GM21381 (cell line): ENCODE data around the gene RAD51B.
"Not testable (repeated sequence)": the region's sequence is repeated elsewhere in the genome, so short reads cannot be mapped to it uniquely, and the experiment has no call there.

Source experiments
- ATAC-seq: cut with Tn5 transposase; IDR thresholded peaks from one replicate; pipeline ENCODE4 v1.9.1; 2021; ENCODE audit warnings: mild to moderate bottlenecking, moderate library complexity; ENCODE audit not compliant: unreplicated experiment

RAD51B gene

GRCh38 chr14:68109132-68109900 is 289.7 kb downstream of the RAD51B start:
- ATAC-seq, result no peak

DNA sequence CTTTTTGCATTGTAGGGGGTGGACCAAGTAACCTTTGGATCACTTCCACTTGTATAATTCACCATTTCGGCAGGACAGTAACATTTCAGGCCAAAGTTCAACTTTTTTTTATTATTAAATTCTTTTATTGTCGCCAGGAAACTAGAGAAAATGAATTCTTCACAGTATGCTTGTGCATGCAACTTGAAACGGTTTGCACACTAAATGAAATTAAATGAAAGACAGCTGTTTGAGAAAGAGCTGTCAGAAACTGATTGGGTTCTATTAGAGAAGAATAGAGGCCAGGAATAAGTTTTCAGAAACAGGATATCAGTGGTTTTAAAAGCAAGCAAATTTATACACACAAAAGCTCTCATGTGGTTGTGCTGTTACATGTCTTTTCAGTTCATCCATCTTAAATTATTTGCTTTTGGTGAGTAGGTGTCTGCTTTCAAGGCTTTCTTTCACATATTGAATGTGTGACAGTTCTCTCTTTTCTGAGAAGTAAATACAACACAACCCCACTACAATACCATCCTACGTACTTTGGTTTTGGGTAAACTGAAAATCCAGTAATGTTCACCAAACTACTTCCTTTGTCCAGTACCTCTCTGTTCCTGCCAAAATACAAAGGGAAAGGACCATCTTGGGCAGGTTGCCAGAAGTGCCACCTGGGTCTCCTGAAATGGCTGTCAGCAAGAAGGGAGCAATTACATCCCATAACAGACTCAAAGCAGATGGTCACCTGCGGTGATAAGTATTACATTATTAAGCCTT is 291.7 kb downstream of the RAD51B start:
- ATAC-seq, result no peak

- ATAC-seq, result no peak
These were observed 292.3 kb downstream of the RAD51B start for GRCh38 chr14:68111853-68112270.

DNA sequence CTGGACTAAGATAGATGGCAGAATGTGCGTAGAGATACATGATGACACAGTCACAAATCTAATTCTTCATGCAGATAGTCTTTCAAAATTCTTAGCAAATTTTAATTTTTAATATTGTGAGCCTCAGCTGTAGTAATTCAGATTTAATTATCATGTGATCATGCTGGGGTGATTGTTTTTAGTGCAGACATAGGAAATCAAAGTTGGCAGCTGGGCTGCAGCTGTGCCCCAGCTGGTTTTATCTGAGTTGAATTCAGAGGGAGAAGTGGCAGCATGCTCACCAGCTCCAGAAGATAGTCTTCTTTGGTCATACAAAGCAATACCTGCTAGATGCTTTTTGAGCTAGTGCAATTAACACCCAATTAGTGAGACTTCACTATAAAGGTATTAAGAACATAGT is 292.9 kb downstream of the RAD51B start:
- no peak for ATAC-seq

- ATAC-seq, result no peak
These were observed 293.9 kb downstream of the RAD51B start for GRCh38 chr14:68113343-68113930.

- not testable (repeated sequence) for ATAC-seq
These were observed 296.4 kb downstream of the RAD51B start for GRCh38 chr14:68115952-68116351.

- ATAC-seq, result no peak
These were observed 303.1 kb downstream of the RAD51B start for GRCh38 chr14:68122651-68123050.

- ATAC-seq, result no peak
These were observed 304.5 kb downstream of the RAD51B start for GRCh38 chr14:68124050-68124449.

- no peak for ATAC-seq
These were observed 305.6 kb downstream of the RAD51B start for GRCh38 chr14:68124979-68125731.

- no peak for ATAC-seq
These were observed 307.6 kb downstream of the RAD51B start for GRCh38 chr14:68127166-68127565.

GRCh38 chr14:68131907-68132306 is 312.3 kb downstream of the RAD51B start:
- ATAC-seq, result no peak

GRCh38 chr14:68132563-68133121 is 313.1 kb downstream of the RAD51B start:
- no peak for ATAC-seq

DNA sequence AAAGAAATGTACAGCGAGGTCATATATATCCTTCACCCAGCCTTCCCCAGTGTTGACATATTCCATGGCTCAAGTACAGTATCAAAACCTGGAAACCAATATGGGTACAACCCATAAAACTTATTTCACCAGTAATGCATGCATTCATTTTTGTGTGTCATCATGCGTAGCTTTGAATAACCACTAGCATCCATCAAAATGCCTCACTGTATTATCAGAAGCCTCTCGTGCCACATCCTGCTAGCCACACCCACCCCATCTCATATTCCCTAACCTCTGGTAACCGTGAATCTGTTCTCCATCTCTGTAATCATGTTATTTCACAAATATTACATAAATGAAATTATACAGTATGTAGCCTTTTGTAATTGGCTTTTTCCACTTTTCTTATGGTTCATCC is 314.3 kb downstream of the RAD51B start:
- no peak for ATAC-seq

DNA sequence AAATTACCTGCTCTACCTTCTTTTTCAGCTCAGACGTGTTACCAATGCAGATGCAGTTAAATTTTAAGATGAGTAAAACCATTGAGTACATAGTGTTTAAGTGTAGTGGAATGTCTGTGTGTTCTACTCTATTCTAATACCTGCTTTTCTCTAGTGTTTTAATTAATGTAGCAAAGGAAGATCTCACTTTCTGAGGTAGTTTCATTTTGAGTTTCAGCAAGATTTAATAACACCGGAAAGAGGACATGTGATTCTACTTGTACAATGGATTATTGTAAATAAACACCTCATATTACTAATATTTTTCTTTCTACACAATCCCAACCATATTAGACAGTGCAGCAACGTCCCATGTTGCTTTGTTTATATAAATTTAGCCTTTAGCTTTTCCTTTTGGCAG is 315.4 kb downstream of the RAD51B start:
- ATAC-seq, result no peak

GRCh38 chr14:68135566-68135965 is 316.0 kb downstream of the RAD51B start:
- ATAC-seq, result no peak

DNA sequence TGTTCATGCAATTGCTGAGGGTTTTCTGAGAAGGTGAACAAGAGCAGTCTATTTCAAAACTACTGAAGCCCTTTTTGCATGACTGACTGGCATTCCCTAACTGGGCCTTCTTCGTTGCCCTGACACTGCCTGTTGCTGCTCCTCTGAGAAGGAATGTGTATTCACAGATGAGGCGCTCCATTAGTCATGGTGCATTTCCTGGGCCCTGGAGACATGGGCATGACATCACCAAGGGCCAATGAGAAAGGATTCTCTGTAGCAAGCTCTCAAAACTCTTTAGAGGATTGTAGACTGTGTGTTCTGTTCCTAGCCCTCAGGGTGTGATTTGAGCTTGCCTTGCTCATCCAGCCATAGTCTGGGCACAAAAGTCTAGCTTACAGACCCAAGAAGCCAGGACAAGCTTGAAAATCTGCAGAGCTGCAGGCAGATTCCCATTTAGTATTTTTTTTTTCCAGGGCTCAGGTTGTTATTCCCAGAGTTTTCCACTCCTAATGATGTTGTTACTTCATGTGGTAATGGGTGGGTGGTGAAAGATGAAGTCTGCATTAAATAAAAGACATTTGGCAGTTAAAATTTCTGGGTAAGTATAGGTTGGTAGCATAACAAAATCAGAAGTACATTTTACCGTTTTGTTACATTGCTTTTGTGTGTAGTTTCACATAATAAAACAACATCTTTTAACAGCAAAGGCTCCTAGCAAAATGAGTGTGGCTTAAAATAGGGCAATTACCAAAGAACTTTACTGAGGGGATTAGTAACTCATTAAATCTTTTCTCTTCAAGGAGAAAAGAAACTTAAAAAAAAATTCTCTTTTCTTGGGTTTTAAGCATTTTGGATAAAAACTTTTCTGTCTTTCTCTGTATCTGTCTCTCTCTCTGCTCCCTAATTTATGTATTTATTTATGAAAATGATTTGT is 318.4 kb downstream of the RAD51B start:
- ATAC-seq, result no peak

- ATAC-seq, result no peak
These were observed 320.0 kb downstream of the RAD51B start for GRCh38 chr14:68139431-68140075.

- no peak for ATAC-seq
These were observed 320.6 kb downstream of the RAD51B start for GRCh38 chr14:68140076-68140741.

DNA sequence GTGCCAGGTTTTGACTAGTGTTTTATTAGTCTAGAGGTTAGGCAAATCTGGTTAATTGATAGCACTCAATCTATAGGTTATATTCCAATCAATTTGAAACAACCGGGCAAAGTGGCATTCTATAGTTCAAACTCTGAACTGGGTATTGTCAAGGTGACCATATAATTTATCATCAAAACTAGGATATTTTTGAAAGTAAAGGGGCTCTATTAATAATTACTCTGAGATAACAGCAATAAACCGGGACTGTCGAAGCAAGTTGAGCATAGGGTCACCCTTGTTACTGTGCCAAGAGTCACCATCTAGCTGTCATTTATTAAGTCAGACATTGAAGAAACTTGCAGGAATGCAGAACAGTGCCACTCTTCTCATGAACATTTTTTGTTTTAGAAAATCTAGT is 321.2 kb downstream of the RAD51B start:
- ATAC-seq, result no peak
